ENCODE results near the gene MT3.

The MT3 gene

DNA sequence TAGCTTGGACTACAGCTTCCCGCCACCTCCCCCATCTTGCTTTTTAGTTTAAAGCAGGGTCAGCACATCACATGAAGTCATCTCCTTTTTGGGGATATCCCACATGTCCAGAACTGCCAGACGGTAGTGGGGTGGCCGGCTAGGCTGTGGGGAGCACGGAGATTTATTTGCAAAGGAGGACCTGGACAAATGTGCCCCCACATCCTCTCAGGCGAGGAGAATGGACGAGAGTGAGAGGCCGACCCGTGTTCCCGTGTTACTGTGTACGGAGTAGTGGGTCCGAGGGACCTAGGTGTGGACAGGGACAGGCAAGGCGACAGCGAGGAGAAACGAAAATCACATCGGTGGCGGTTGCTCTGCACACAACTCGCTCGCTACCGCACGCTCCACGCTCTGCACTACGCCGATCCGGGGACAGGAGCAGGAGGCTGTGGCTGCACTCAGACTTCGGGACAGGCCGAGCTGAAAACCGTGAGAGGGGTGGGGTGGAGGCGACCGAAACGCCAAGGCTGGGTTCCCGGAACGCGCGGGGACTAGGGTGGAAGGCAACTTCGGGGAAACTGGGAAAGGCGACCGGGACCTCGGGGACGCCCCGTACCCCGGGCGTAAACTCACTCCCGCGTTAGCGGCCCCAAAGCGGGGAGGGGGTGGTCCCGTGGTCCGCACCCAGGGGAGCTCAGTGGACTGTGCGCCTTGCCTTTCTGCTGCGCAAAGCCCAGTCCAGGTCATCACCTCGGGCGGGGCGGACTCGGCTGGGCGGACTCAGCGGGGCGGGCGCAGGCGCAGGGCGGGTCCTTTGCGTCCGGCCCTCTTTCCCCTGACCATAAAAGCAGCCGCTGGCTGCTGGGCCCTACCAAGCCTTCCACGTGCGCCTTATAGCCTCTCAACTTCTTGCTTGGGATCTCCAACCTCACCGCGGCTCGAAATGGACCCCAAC is 48.8 kb downstream of the MT3 start, which contains the start of gene MT1A:
Gene MT1A, plus strand, starts transcription at position 853 of the 937 bp plus-strand sequence. Its CDS starts 73 bp downstream, at position 926.
- TF ChIP-seq, protein P1, sequence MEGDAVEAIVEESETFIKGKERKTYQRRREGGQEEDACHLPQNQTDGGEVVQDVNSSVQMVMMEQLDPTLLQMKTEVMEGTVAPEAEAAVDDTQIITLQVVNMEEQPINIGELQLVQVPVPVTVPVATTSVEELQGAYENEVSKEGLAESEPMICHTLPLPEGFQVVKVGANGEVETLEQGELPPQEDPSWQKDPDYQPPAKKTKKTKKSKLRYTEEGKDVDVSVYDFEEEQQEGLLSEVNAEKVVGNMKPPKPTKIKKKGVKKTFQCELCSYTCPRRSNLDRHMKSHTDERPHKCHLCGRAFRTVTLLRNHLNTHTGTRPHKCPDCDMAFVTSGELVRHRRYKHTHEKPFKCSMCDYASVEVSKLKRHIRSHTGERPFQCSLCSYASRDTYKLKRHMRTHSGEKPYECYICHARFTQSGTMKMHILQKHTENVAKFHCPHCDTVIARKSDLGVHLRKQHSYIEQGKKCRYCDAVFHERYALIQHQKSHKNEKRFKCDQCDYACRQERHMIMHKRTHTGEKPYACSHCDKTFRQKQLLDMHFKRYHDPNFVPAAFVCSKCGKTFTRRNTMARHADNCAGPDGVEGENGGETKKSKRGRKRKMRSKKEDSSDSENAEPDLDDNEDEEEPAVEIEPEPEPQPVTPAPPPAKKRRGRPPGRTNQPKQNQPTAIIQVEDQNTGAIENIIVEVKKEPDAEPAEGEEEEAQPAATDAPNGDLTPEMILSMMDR (IDR thresholded peaks at IDR 0.05; ENCODE audit: extremely low read depth, missing control alignments), result no peak
- no peak for DNase-seq (ENCODE audit: low spot score)

DNA sequence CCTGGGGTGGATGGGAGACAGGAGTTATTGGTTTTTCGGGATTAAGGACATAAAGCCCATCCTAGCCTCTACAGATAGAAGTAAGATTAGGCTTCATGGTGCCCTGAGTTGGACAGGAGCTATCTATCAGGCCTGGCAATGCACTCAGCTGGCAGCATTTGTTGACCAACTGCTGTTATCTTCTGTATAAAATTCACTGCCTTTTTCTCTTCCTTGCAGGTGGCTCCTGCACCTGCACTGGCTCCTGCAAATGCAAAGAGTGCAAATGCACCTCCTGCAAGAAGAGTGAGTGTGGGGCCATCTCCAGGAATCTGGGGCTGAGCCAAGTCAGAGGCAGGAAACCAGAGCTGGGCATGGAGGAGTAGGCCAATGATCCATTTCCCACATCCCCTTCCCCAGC is 49.7 kb downstream of the MT3 start:
- TF ChIP-seq, protein P1 (IDR thresholded peaks at IDR 0.05; ENCODE audit: extremely low read depth, missing control alignments), result no peak
- DNase-seq (ENCODE audit: low spot score), result no peak

DNA sequence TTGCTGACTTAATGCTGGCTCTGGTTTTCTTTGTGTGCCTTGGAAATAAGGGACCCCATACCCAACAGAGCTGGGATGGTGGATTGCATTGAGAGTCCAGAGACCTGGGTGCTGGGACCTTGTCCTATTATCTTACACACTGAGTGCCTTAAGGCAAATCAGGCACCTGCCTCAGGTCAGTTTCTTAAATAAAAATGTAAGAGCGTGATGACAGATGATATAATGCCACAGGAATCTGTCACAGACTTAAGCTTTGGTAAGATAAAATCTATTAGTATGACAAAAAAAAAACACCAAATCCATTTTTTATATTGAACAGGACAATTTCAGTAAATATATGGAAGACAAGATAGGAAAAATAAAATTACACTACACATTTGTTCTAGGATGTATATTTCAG is 50.7 kb downstream of the MT3 start:
- no peak for DNase-seq (ENCODE audit: low spot score)
- TF ChIP-seq, protein P1 (IDR thresholded peaks at IDR 0.05; ENCODE audit: extremely low read depth, missing control alignments), result no peak
